GM23248 (cell line): ENCODE results near the gene LARP4B.

Source experiments
- EZH2 ChIP-seq: fragments of 200-600 bp; sonication (generic); IDR thresholded peaks from 2 replicates; pipeline ENCODE4 v1.6.1; 2018; ENCODE audit warnings: antibody characterized with exemption, mild to moderate bottlenecking; ENCODE audit not compliant: insufficient read depth, poor library complexity, severe bottlenecking
- EZH2phosphoT487 ChIP-seq: fragments of 200-600 bp; sonication (generic); IDR thresholded peaks from 2 replicates; pipeline ENCODE4 v1.6.1; 2018; ENCODE audit warnings: antibody characterized with exemption, moderate library complexity, mild to moderate bottlenecking, low read depth; ENCODE audit not compliant: insufficient read depth

GRCh38 chr10:964321-964987 lies 32.9 kb upstream of the LARP4B start:
- TF ChIP-seq EZH2 (no peak), EZH2phosphoT487 (no peak)
